Peyer's patch (tissue), 4 donors: ENCODE measurements around the gene NCF2. TPM values are rescaled to one million over a fixed set of nuclear protein-coding genes. Genes with fewer than 3 reads are reported as not detected.

Experiments
- DNase-seq, 3 donors: peaks; one replicate each; pipeline ENCODE4 v3.0.0-alpha.2; 2017 to 2019
- H3K27ac ChIP-seq, 4 donors: fragments of 200-600 bp; sonication (generic); one replicate each; pipeline ENCODE4 v1.5.1; 2016 to 2019
- H3K27me3 ChIP-seq, 2 donors: fragments of 200-600 bp; sonication (generic); one replicate each; pipeline ENCODE4 v1.5.1; 2019
- H3K36me3 ChIP-seq, 3 donors: fragments of 200-600 bp; sonication (generic); one replicate each; pipeline ENCODE4 v1.5.1; 2016 to 2019
- H3K4me1 ChIP-seq, 4 donors: fragments of 200-600 bp; sonication (generic); one replicate each; pipeline ENCODE4 v1.5.1; 2016 to 2019
- H3K4me3 ChIP-seq, 4 donors: fragments of 200-600 bp; sonication (generic); 1 replicate in 3 of 4; 2 replicates in 1 of 4; pipeline ENCODE4 v1.5.1; 2016 to 2019; ENCODE audit warnings: mild to moderate bottlenecking in 1 of 4
- H3K9me3 ChIP-seq, 4 donors: fragments of 200-600 bp; sonication (generic); one replicate each; pipeline ENCODE4 v1.5.1; 2016 to 2019; ENCODE audit warnings: mild to moderate bottlenecking in 1 of 4
- CTCF ChIP-seq, 6 experiments: fragments of 450-650 bp in 4 of 6; fragments of 200-600 bp in 2 of 6; sonication (generic) in 1 of 6; IDR thresholded peaks; one replicate each; pipeline ENCODE4 v1.5.1; 2017 to 2019; ENCODE audit warnings: antibody characterized with exemption in 6 of 6, mild to moderate bottlenecking in 3 of 6, moderate library complexity in 1 of 6
- POLR2A ChIP-seq, 2 donors: fragments of 450-650 bp; IDR thresholded peaks; one replicate each; pipeline ENCODE4 v1.5.1; 2017; ENCODE audit warnings: antibody characterized with exemption in 2 of 2, mild to moderate bottlenecking in 2 of 2, moderate library complexity in 2 of 2
- total RNA-seq, 4 donors: library from RNA; depleted of rRNA; stranded (reverse); fragments of >200 nt; gene quantifications; one replicate each; pipeline ENCODE4 v1.1.0, GENCODE V29; 2016

The NCF2 gene
- total RNA-seq, 4 donors from 2014 or later = 1.6 to 13.2 (median 5.6) TPM

DNA sequence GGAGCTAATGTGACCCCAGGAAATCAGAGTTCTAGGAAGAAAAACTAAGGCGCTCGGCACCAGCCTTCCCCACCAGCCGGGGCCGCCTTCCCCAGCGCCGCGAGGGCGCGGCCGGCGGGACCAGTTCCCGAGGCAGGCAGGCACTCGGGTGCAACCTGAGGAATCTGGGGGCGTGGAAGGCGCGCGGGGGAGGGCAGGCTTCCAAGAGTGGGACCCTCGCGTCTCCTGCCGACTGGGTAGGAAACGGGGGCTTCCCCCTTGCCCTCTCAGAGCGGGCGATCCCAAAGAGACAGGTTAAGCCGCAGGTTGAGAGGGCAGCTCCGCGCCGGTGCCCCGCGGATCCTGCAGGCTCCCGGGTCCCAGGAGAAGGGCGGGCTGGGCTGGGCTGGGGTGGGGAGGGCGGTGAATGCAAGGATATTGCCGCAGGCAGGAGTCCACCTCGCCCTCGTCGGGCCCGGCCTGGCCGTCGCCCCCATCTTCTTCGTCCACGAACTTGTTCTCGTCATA, 44.9 kb upstream of the NCF2 start:
- peak overlapping the region; percentile 87 to 98 (median 93) for H3K27ac ChIP-seq
- H3K4me3 ChIP-seq = peak overlapping the region; percentile 76 to 96 (median 85)
- no peaks in the 10 kb centered on the region for H3K9me3 ChIP-seq
- H3K4me1 ChIP-seq = peaks cover 0 to 44% (median 0%) of the 10 kb centered on the region in 4 donors
- H3K27me3 ChIP-seq = no peaks in the 10 kb centered on the region
- peaks cover 0 to 13% (median 0%) of the 10 kb centered on the region in 3 donors for H3K36me3 ChIP-seq
- peak; percentile 28 to 75 (median 63) for DNase-seq
- no peak for TF ChIP-seq CTCF (IDR thresholded peaks at IDR 0.05)
- no peak for TF ChIP-seq POLR2A (IDR thresholded peaks at IDR 0.05)

- H3K9me3 ChIP-seq = no peaks in the 10 kb centered on the region
- peaks cover 0 to 44% (median 0%) of the 10 kb centered on the region in 4 donors for H3K4me1 ChIP-seq
- H3K4me3 ChIP-seq = peak overlapping the region; percentile 76 to 96 (median 85)
- TF ChIP-seq CTCF (IDR thresholded peaks at IDR 0.05) (no peak), POLR2A (IDR thresholded peaks at IDR 0.05) (no peak)
- H3K27ac ChIP-seq = peak overlapping the region; percentile 87 to 98 (median 93)
- H3K27me3 ChIP-seq = no peaks in the 10 kb centered on the region
- H3K36me3 ChIP-seq = peaks cover 0 to 19% (median 0%) of the 10 kb centered on the region in 3 donors
- no peak for DNase-seq
These were observed 44.3 kb upstream of the NCF2 start for GRCh38 chr1:183634429-183635065.

GRCh38 chr1:183633676-183634343, 43.6 kb upstream of the NCF2 start:
- TF ChIP-seq CTCF (IDR thresholded peaks at IDR 0.05) = peak in 5 of 6 experiments; percentile 31 to 75 (median 66)
- no peak for TF ChIP-seq POLR2A (IDR thresholded peaks at IDR 0.05)
- no peaks in the 10 kb centered on the region for H3K9me3 ChIP-seq
- peaks cover 0 to 44% (median 0%) of the 10 kb centered on the region in 4 donors for H3K4me1 ChIP-seq
- peak overlapping the region; percentile 76 to 96 (median 85) for H3K4me3 ChIP-seq
- H3K27me3 ChIP-seq = no peaks in the 10 kb centered on the region
- H3K27ac ChIP-seq = peak overlapping the region in 3 of 4 donors; percentile 33 to 98 (median 87)
- peak in 1 of 3 donors; percentile 43 for DNase-seq
- H3K36me3 ChIP-seq = peaks cover 0 to 26% (median 0%) of the 10 kb centered on the region in 3 donors

GRCh38 chr1:183632964-183633363, 42.7 kb upstream of the NCF2 start:
- Histone ChIP-seq H3K4me3 (peak overlapping the region in 3 of 4 donors; percentile 76 to 96 (median 82)), H3K4me1 (peaks cover 0 to 44% (median 0%) of the 10 kb centered on the region in 4 donors), H3K36me3 (peaks cover 0 to 32% (median 0%) of the 10 kb centered on the region in 3 donors), H3K27me3 (no peaks in the 10 kb centered on the region), H3K27ac (peak overlapping the region in 1 of 4 donors; percentile 98), H3K9me3 (no peaks in the 10 kb centered on the region)
- no peak for DNase-seq
- no peak for TF ChIP-seq CTCF (IDR thresholded peaks at IDR 0.05)
- TF ChIP-seq POLR2A (IDR thresholded peaks at IDR 0.05) = no peak

- no peak for DNase-seq
- Histone ChIP-seq H3K36me3 (peaks cover 0 to 39% (median 0%) of the 10 kb centered on the region in 3 donors), H3K27me3 (no peaks in the 10 kb centered on the region), H3K9me3 (no peaks in the 10 kb centered on the region), H3K27ac (no peak overlapping the region), H3K4me3 (peak overlapping the region in 1 of 4 donors; percentile 96), H3K4me1 (peaks cover 0 to 47% (median 0%) of the 10 kb centered on the region in 4 donors)
- TF ChIP-seq POLR2A (IDR thresholded peaks at IDR 0.05) (no peak), CTCF (IDR thresholded peaks at IDR 0.05) (no peak)
These were observed 41.9 kb upstream of the NCF2 start for GRCh38 chr1:183632114-183632513.
